CD4-positive, alpha-beta T cell treated with Interleukin-4 for 1 hour (primary cell): Measurements from ENCODE around the gene CETN2.
"Not testable (repeated sequence)": the region's sequence is repeated elsewhere in the genome, so short reads cannot be mapped to it uniquely, and the experiment has no call there.

Source experiments
- DNase-seq, 2 donors: peaks; one replicate each; pipeline ENCODE4 v3.0.0-alpha.2; 2020 to 2022

Gene CETN2

DNA sequence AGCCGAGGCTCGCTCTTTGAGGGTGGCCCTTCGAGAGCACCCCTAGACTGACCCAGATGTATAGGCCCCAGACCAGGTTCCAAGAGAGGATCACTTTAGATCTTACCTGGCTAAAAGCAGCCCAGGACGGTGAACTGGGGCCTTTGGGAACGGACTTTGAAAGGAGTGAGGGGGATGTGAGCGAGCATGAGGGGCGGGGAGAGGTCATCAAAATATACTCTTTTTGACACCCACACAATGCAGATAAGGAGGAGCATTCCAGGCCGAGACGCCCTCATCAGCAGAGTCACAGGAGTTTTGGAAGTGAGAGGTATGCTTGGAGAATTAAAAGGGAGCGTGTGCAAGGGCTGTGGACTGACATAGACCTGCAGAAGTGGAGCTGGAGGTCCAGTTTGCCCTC lies 834 bp upstream of the CETN2 start:
- DNase-seq, result no peak

DNA sequence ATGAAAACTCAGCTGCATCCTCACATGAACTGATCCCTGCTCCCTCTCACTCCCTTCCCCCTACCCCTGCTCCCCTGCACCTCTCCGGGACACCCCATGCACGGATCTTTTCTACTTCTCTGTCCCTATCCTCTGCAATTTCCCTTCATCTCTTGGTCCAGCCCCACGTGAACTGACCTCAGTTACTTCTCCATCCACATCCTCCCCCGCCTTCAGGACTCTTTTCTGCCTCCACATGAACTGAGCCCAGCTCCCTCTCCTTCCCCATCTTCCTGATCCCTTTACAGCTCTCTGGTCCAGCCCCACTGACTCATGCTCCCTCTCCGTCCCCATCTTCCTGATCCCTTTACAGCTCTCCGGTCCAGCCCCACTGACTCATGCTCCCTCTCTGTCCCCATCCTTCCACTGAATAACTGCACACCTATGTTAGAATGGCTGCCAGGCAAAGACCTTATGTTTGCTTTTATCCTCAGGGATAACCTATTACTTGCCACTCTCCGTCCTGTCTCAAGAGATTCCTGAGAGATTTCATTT lies 5.6 kb downstream of the CETN2 start:
- no peak for DNase-seq

DNA sequence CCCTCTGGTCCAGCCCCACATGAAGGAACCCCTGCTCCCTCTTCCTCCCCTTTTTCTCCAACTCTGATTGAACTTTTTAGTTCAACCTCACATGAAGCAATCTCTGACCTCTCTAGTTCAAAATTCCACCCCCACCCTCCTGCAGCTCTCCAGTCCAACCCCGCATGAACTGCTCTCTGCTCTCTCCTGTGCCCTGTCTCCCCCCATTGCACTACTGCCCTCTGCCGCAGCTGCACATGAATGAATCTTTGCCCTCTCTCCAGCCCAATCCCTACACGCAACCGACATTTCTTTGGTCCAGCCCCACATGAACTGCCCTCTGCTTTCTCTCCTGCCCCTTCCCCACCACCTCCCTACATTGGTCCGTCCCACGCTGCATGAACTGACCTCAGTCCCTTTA lies 6.9 kb downstream of the CETN2 start:
- no peak for DNase-seq

DNA sequence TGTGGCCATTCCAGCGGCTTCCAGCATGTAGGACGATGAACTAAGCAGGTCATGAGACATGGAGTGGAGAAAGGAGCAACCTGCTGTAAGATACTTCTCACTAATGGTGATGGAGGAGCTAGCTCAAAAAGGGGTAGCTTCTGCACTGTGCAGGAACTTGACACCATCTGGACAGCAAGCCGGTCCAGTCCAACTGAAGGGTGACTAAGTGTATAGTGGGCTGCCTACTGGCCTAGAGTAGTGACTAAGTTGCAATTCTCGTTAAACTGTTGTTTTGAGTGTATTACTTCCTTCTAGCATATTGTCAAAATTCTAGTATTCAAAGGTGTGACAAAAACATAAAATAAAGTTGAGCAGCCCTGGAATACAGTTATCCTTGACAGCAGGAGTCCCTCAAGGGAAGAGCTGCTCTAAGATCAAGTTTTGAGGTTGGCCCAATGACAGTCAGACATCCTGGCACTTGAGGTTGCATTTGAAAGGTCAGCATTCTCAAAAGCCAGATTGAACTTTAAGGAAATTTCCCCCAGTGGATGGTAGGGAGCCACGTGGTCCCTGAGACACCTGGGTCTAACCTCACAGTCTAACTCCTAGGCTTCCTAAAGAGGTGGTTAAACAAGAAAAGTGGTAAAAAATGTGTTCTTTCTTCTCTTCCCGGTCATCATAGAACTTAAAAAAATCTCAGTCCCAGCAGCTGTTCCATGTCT lies 8.0 kb downstream of the CETN2 start:
- DNase-seq, result no peak

GRCh38 chrX:152821145-152821765 lies 9.3 kb downstream of the CETN2 start:
- no peak for DNase-seq

- DNase-seq, result no peak
These were observed 10.8 kb downstream of the CETN2 start for GRCh38 chrX:152819732-152820131.

GRCh38 chrX:152819266-152819665 lies 11.3 kb downstream of the CETN2 start:
- no peak for DNase-seq

DNA sequence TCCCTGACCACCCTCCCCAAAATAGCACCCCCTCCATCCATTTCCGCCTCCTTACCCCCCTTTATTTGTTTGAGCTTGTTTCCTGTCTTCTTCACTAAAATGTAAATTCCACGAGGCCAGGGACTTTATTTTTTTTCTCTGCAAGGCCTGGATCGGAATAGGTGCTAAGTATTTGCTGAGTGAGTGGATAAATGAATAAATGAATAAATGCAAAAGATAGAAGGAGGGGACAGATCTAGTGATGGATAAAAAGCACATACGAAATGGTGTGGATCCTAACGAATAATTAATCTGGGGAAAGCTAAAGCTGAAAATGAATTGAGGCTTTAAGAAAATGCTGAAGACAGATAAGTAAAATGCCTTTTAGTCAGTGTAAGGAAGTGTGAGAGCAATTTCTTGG lies 12.2 kb downstream of the CETN2 start:
- DNase-seq, result no peak

DNA sequence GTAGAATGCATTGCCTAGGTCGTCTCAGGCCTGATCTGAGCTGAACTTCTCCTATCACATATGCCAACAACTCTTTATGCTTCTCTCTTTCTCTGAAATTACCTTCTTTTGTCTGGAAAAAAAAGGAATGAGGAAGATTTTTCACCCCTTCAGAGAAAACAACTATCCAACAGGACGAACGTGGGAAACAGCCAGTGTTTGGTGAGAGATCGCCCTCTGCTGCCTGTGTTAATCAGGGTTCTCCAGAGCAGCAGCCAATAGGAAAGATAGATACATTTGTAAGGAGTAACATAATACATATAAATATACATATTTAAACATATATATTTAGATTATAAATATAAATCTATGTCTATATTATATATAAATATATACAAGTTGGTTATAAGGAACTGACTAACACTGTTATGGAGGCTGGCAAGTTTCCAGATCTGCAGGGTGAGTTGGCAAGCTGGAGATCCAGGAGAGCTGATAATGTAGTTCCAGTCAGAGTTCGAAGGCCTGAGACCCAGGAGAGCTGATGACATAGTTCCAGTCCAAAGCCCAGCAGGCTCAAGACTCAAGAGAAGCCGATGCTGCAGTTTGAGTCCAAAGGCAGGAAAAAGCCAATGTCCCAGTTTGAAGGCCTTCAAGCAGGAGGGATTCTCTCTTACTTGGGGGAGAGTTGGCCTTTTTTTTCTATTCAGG lies 13.3 kb downstream of the CETN2 start:
- no peak for DNase-seq

GRCh38 chrX:152814048-152814447 lies 16.5 kb downstream of the CETN2 start:
- DNase-seq, result no peak

- no peak for DNase-seq
These were observed 17.4 kb downstream of the CETN2 start for GRCh38 chrX:152813206-152813605.

GRCh38 chrX:152810403-152810802 lies 20.2 kb downstream of the CETN2 start:
- DNase-seq, result no peak

- DNase-seq, result no peak
These were observed 24.5 kb downstream of the CETN2 start for GRCh38 chrX:152806035-152806434.

- no peak for DNase-seq
These were observed 31.6 kb downstream of the CETN2 start for GRCh38 chrX:152798945-152799344.

GRCh38 chrX:152787062-152787461 lies 43.5 kb downstream of the CETN2 start:
- DNase-seq, result not testable (repeated sequence)
